Suprapubic skin (tissue), 3 donors: Measurements from ENCODE around the gene IRAG1.

Experiments used
- CTCF ChIP-seq, 2 donors: fragments of 200-600 bp in 1 of 2; fragments of 450-650 bp in 1 of 2; sonication (generic) in 1 of 2; IDR thresholded peaks; one replicate each; pipeline ENCODE4 v1.5.1; 2016 to 2019; ENCODE audit warnings: antibody characterized with exemption in 2 of 2, mild to moderate bottlenecking in 1 of 2, moderate library complexity in 1 of 2
- POLR2AphosphoS5 ChIP-seq, 3 donors: sonication (generic); formaldehyde crosslinking; IDR thresholded peaks; one replicate each; pipeline ENCODE4 v1.6.1; 2017; ENCODE audit warnings: antibody characterized with exemption in 3 of 3

GRCh38 chr11:10686311-10686710, 7.2 kb downstream of the IRAG1 start:
- TF ChIP-seq CTCF (IDR thresholded peaks at IDR 0.05) (no peak), POLR2AphosphoS5 (IDR thresholded peaks at IDR 0.05) (no peak)
